ENCODE measurements around the gene ACTR2.

- TF ChIP-seq, protein P1, sequence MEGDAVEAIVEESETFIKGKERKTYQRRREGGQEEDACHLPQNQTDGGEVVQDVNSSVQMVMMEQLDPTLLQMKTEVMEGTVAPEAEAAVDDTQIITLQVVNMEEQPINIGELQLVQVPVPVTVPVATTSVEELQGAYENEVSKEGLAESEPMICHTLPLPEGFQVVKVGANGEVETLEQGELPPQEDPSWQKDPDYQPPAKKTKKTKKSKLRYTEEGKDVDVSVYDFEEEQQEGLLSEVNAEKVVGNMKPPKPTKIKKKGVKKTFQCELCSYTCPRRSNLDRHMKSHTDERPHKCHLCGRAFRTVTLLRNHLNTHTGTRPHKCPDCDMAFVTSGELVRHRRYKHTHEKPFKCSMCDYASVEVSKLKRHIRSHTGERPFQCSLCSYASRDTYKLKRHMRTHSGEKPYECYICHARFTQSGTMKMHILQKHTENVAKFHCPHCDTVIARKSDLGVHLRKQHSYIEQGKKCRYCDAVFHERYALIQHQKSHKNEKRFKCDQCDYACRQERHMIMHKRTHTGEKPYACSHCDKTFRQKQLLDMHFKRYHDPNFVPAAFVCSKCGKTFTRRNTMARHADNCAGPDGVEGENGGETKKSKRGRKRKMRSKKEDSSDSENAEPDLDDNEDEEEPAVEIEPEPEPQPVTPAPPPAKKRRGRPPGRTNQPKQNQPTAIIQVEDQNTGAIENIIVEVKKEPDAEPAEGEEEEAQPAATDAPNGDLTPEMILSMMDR (conservative IDR thresholded peaks at IDR 0.05 in 1 of 2, IDR thresholded peaks at IDR 0.05 in 1 of 2; ENCODE audit: extremely low read depth in 1 of 2, insufficient read depth in 1 of 2, low read depth in 1 of 2, low read length in 2 of 2), result no peak
- TF ChIP-seq EZH2 (IDR thresholded peaks at IDR 0.05; ENCODE audit: borderline replicate concordance, low read length), result no peak
These were observed 12.8 kb upstream of the ACTR2 start for GRCh38 chr2:65214843-65215242.

Data from mammary epithelial cell (primary cell).